HepG2 (cell line): ENCODE results near the gene SEC31A. TPM values are rescaled to one million over a fixed set of nuclear protein-coding genes. Genes with fewer than 3 reads are reported as not detected.

ENCODE experiments used
- AKAP8 ChIP-seq: sonication (generic); formaldehyde crosslinking; IDR thresholded peaks from 2 replicates; pipeline ENCODE4 v1.5.1; 2020; ENCODE audit warnings: mild to moderate bottlenecking, missing genetic modification reagents
- CREBL2 ChIP-seq: sonication (generic); formaldehyde crosslinking; IDR thresholded peaks from 2 replicates; pipeline ENCODE4 v1.8.1; 2023; ENCODE audit warnings: missing genetic modification reagents, mild to moderate bottlenecking, borderline replicate concordance
- DNMT1 ChIP-seq: sonication (generic); formaldehyde crosslinking; IDR thresholded peaks from 2 replicates; pipeline ENCODE4 v1.5.1; 2020; ENCODE audit warnings: mild to moderate bottlenecking, missing genetic modification reagents
- ETV5 ChIP-seq: IDR thresholded peaks from 2 replicates; pipeline ENCODE4 v1.6.1; 2018; ENCODE audit warnings: missing biosample characterization, missing genetic modification reagents, inconsistent platforms, borderline replicate concordance
- ETV6 ChIP-seq: sonication (generic); formaldehyde crosslinking; conservative IDR thresholded peaks from 2 replicates; pipeline ENCODE4 v1.4.0; 2020; ENCODE audit warnings: missing genetic modification reagents
- GTF3A ChIP-seq: sonication (generic); formaldehyde crosslinking; conservative IDR thresholded peaks from 2 replicates; pipeline ENCODE4 v1.4.0; 2020; ENCODE audit warnings: mild to moderate bottlenecking, missing genetic modification reagents
- GZF1 ChIP-seq: sonication (generic); formaldehyde crosslinking; IDR thresholded peaks from 2 replicates; pipeline ENCODE4 v1.5.1; 2020; ENCODE audit warnings: mild to moderate bottlenecking, missing genetic modification reagents
- HNRNPLL ChIP-seq: fragments of 200-400 bp; formaldehyde crosslinking; IDR thresholded peaks from 2 replicates; pipeline ENCODE4 v1.6.1; 2017; ENCODE audit warnings: mild to moderate bottlenecking, low read depth, low read length; ENCODE audit not compliant: poor library complexity, severe bottlenecking
- IKZF1 ChIP-seq: fragments of 450-650 bp; IDR thresholded peaks from 2 replicates; pipeline ENCODE4 v1.7.1; 2016
- JUNB ChIP-seq: sonication (generic); formaldehyde crosslinking; IDR thresholded peaks from 2 replicates; pipeline ENCODE4 v1.8.0; 2022; ENCODE audit warnings: missing genetic modification reagents, mild to moderate bottlenecking, borderline replicate concordance
- MIER3 ChIP-seq: IDR thresholded peaks from 2 replicates; pipeline ENCODE4 v1.6.1; 2016; ENCODE audit warnings: missing compliant biosample characterization, borderline replicate concordance
- NCOA1 ChIP-seq: sonication (generic); formaldehyde crosslinking; IDR thresholded peaks from 2 replicates; pipeline ENCODE4 v1.9.0; 2021; ENCODE audit warnings: missing genetic modification reagents
- NR2F1 ChIP-seq, 2 experiments: fragments of 450-650 bp in 1 of 2; formaldehyde crosslinking in 1 of 2; IDR thresholded peaks; 2 replicates each; pipeline versions ENCODE4 v1.5.0 to v1.6.1; 2016 to 2020; ENCODE audit warnings: mild to moderate bottlenecking in 1 of 2, missing compliant biosample characterization in 1 of 2, missing genetic modification reagents in 1 of 2, moderate library complexity in 1 of 2
- NR3C1 ChIP-seq: sonication (generic); formaldehyde crosslinking; IDR thresholded peaks from 2 replicates; pipeline ENCODE4 v1.4.0; 2020; ENCODE audit warnings: missing genetic modification reagents
- RAD51 ChIP-seq: fragments of 450-650 bp; IDR thresholded peaks from 2 replicates; pipeline ENCODE4 v1.6.1; 2016; ENCODE audit warnings: borderline replicate concordance
- THAP11 ChIP-seq: IDR thresholded peaks from 2 replicates; pipeline ENCODE4 v1.6.1; 2016; ENCODE audit warnings: missing biosample characterization, missing genetic modification reagents
- ZBTB3 ChIP-seq: sonication (generic); formaldehyde crosslinking; IDR thresholded peaks from 2 replicates; pipeline ENCODE4 v1.4.0; 2020; ENCODE audit warnings: low read depth, mild to moderate bottlenecking, moderate library complexity, missing genetic modification reagents, borderline replicate concordance
- ZFP37 ChIP-seq: sonication (generic); formaldehyde crosslinking; IDR thresholded peaks from 2 replicates; pipeline ENCODE4 v1.4.0; 2020; ENCODE audit warnings: missing genetic modification reagents, borderline replicate concordance
- ZMYM3 ChIP-seq: sonication (generic); formaldehyde crosslinking; IDR thresholded peaks from 2 replicates; pipeline ENCODE4 v1.5.1; 2020; ENCODE audit warnings: mild to moderate bottlenecking, missing genetic modification reagents
- ZNF256 ChIP-seq: sonication (generic); formaldehyde crosslinking; conservative IDR thresholded peaks from 2 replicates; pipeline ENCODE4 v1.4.0; 2020; ENCODE audit warnings: missing genetic modification reagents
- ZNF775 ChIP-seq: sonication (generic); formaldehyde crosslinking; IDR thresholded peaks from 2 replicates; pipeline ENCODE4 v1.4.0; 2020; ENCODE audit warnings: missing genetic modification reagents, mild to moderate bottlenecking, moderate library complexity, borderline replicate concordance
- ZNF816 ChIP-seq: sonication (generic); formaldehyde crosslinking; IDR thresholded peaks from 2 replicates; pipeline ENCODE4 v1.8.0; 2022; ENCODE audit warnings: missing genetic modification reagents, mild to moderate bottlenecking, borderline replicate concordance
- polyA plus RNA-seq, 8 experiments: library from polyadenylated mRNA; depleted of rRNA in 3 of 8; stranded (reverse) in 7 of 8; unstranded in 1 of 8; fragments of >200 nt; fragmentation: Illumina TruSeq in 4 of 8; extraction: Trizol in 4 of 8; gene quantifications; 2 replicates each; pipeline versions ENCODE4 v1.2.1 to v1.2.3, GENCODE V29; 2011 to 2016; ENCODE audit warnings: low read depth in 4 of 8, missing spikeins in 1 of 8, mixed read lengths in 1 of 8; ENCODE audit not compliant: insufficient read depth in 1 of 8
- total RNA-seq, 5 experiments: library from RNA; depleted of rRNA; stranded (reverse); fragments of >200 nt; fragmentation: Illumina TruSeq; extraction: Trizol; gene quantifications; 2 replicates each; pipeline ENCODE4 v1.2.3, GENCODE V29; 2016; ENCODE audit warnings: low read depth in 1 of 5
- TF ChIP-seq, protein P1 (sequence below): sonication (generic); formaldehyde crosslinking; IDR thresholded peaks from 2 replicates; pipeline ENCODE4 v1.5.0; 2020; ENCODE audit warnings: mild to moderate bottlenecking, missing genetic modification reagents

The SEC31A gene
- total and polyA plus RNA-seq, 2 of the 13 experiments (the other 11 are each of a cell fraction or from before 2014, with no cell fraction given), result 231 to 435 TPM

DNA sequence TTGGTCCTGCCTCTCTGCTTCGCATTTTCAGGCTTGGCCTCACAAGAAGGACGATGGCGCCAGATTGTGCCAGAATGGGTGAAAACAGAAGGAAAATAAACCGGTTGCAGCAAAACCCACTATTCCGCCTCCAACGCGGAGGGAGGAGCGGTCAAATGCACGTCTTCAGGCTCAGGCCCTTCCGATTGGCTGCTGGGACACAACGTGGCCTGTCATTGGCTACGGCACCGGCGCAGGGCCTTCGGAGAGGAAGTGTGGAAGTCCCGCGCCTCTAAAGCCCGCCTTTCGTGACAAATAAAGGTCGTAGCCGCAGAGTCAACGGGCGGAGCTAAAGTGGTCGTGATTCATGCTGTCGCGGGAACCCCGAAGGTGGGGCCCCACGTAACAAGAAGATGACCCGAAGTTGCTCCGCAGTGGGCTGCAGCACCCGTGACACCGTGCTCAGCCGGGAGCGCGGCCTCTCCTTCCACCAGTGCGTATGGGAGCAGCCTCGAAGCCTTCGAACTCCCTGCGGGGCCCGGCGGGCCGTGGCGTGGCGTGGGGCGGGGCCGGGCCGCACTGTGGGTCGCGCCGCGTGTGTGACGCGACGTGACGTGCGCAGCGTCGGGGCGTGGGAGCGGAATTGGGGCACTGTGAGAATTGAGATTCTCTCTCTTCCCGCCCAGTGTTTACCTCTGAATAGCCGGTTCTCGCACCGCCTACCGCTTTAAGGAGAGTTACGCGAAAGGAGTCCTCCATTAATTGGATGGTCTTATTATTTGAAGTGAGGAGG, 9.6 kb upstream of the SEC31A start, which contains the start of gene THAP9 (continued):
- TF ChIP-seq ZBTB3 (CRISPR knock-in tag) (no peak), GZF1 (CRISPR knock-in tag) (no peak), MIER3 (CRISPR knock-in tag) (no peak; the same call in 1 of the 2 replicates), NR2F1 (CRISPR knock-in tag; IDR thresholded peaks at IDR 0.05) (peak; percentile 33 to 38; a peak in 1 of 4 replicates), ZNF256 (CRISPR knock-in tag) (0 out of 2 replicates have a peak, but pooled peaks have one; percentile 75), JUNB (CRISPR knock-in tag) (no peak), NCOA1 (CRISPR knock-in tag) (no peak), ZNF775 (CRISPR knock-in tag) (no peak), ETV5 (0 out of 2 replicates have a peak, but pooled peaks have one; percentile 31), ZNF816 (CRISPR knock-in tag) (no peak), CREBL2 (CRISPR knock-in tag) (no peak; the same call in 1 of the 2 replicates), ZMYM3 (CRISPR knock-in tag) (no peak), ETV6 (CRISPR knock-in tag) (peak; percentile 82), NR3C1 (no peak), IKZF1 (no peak), DNMT1 (CRISPR knock-in tag) (0 out of 2 replicates have a peak, but pooled peaks have one; percentile 61), HNRNPLL (peak; percentile 99), RAD51 (no peak), AKAP8 (CRISPR knock-in tag) (peak; percentile 89), THAP11 (peak; percentile 59; the same call in 1 of the 2 replicates), ZFP37 (CRISPR knock-in tag) (peak; percentile 30; the same call in 1 of the 2 replicates), GTF3A (CRISPR knock-in tag) (no peak)
- TF ChIP-seq, protein P1, sequence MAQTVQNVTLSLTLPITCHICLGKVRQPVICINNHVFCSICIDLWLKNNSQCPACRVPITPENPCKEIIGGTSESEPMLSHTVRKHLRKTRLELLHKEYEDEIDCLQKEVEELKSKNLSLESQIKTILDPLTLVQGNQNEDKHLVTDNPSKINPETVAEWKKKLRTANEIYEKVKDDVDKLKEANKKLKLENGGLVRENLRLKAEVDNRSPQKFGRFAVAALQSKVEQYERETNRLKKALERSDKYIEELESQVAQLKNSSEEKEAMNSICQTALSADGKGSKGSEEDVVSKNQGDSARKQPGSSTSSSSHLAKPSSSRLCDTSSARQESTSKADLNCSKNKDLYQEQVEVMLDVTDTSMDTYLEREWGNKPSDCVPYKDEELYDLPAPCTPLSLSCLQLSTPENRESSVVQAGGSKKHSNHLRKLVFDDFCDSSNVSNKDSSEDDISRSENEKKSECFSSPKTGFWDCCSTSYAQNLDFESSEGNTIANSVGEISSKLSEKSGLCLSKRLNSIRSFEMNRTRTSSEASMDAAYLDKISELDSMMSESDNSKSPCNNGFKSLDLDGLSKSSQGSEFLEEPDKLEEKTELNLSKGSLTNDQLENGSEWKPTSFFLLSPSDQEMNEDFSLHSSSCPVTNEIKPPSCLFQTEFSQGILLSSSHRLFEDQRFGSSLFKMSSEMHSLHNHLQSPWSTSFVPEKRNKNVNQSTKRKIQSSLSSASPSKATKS, result no peak
